HEK293 (cell line): ENCODE results near the gene IGFLR1.

ENCODE experiments used
- CTCF ChIP-seq: fragments of 450-650 bp; formaldehyde crosslinking; IDR thresholded peaks from 2 replicates; pipeline ENCODE4 v1.5.1; 2016; ENCODE audit warnings: missing biosample characterization, missing genetic modification characterization
- KLF8 ChIP-seq: fragments of 450-650 bp; formaldehyde crosslinking; IDR thresholded peaks from 2 replicates; pipeline ENCODE4 v1.5.1; 2016; ENCODE audit warnings: missing biosample characterization, missing genetic modification characterization
- PBX3 ChIP-seq: sonication (generic); formaldehyde crosslinking; IDR thresholded peaks from 2 replicates; pipeline ENCODE4 v1.8.1; 2022; ENCODE audit warnings: mild to moderate bottlenecking, moderate library complexity, missing genetic modification reagents
- PRDM4 ChIP-seq: fragments of 450-650 bp; formaldehyde crosslinking; IDR thresholded peaks from 2 replicates; pipeline ENCODE4 v1.5.1; 2017; ENCODE audit warnings: missing biosample characterization, missing genetic modification characterization
- ZBTB7A ChIP-seq: fragments of 450-650 bp; formaldehyde crosslinking; IDR thresholded peaks from 2 replicates; pipeline ENCODE4 v1.5.1; 2016; ENCODE audit warnings: low read depth, missing biosample characterization, missing genetic modification characterization
- ZNF133 ChIP-seq: fragments of 450-650 bp; formaldehyde crosslinking; IDR thresholded peaks from 2 replicates; pipeline ENCODE4 v1.5.1; 2016; ENCODE audit warnings: missing biosample characterization, missing genetic modification characterization
- ZNF248 ChIP-seq: fragments of 450-650 bp; formaldehyde crosslinking; IDR thresholded peaks from 2 replicates; pipeline ENCODE4 v1.5.1; 2017; ENCODE audit warnings: missing biosample characterization, missing genetic modification characterization
- ZNF513 ChIP-seq: fragments of 450-650 bp; IDR thresholded peaks from 2 replicates; pipeline ENCODE4 v1.5.1; 2018; ENCODE audit warnings: missing biosample characterization, missing genetic modification characterization
- ZNF555 ChIP-seq: fragments of 450-650 bp; formaldehyde crosslinking; conservative IDR thresholded peaks from 2 replicates; pipeline ENCODE4 v1.5.1; 2017; ENCODE audit warnings: missing biosample characterization, mild to moderate bottlenecking, missing genetic modification characterization, inconsistent platforms
- ZNF629 ChIP-seq: fragments of 450-650 bp; formaldehyde crosslinking; IDR thresholded peaks from 2 replicates; pipeline ENCODE4 v1.5.1; 2017; ENCODE audit warnings: missing biosample characterization, missing genetic modification characterization
- ZNF776 ChIP-seq: fragments of 450-650 bp; formaldehyde crosslinking; IDR thresholded peaks from 2 replicates; pipeline ENCODE4 v1.5.0; 2017; ENCODE audit warnings: missing biosample characterization, missing genetic modification characterization, borderline replicate concordance
- ZNF785 ChIP-seq: fragments of 450-650 bp; formaldehyde crosslinking; IDR thresholded peaks from 2 replicates; pipeline ENCODE4 v1.5.1; 2016; ENCODE audit warnings: missing biosample characterization, missing genetic modification characterization

GRCh38 chr19:35738887-35739229 is 3.4 kb downstream of the IGFLR1 start:
- TF ChIP-seq KLF8 (tag by site-specific recombination), result no peak
- no peak for TF ChIP-seq ZNF555 (tag by site-specific recombination)
- no peak for TF ChIP-seq ZNF785 (tag by site-specific recombination)
- no peak for TF ChIP-seq ZNF133 (tag by site-specific recombination)
- no peak for TF ChIP-seq ZNF513 (tag by site-specific recombination)
- no peak for TF ChIP-seq PBX3 (CRISPR knock-in tag)
- no peak for TF ChIP-seq CTCF
- no peak for TF ChIP-seq ZNF776 (tag by site-specific recombination)
- no peak for TF ChIP-seq PRDM4
- no peak for TF ChIP-seq ZNF248 (tag by site-specific recombination)
- no peak for TF ChIP-seq ZBTB7A (tag by site-specific recombination)
- TF ChIP-seq ZNF629, result no peak
